CMK (cell line): Measurements from ENCODE around the gene OSBPL7.

ENCODE experiments used
- DNase-seq: peaks from one replicate; pipeline ENCODE4 v3.0.0-alpha.2; 2010; ENCODE audit warnings: low read depth

Gene OSBPL7

DNA sequence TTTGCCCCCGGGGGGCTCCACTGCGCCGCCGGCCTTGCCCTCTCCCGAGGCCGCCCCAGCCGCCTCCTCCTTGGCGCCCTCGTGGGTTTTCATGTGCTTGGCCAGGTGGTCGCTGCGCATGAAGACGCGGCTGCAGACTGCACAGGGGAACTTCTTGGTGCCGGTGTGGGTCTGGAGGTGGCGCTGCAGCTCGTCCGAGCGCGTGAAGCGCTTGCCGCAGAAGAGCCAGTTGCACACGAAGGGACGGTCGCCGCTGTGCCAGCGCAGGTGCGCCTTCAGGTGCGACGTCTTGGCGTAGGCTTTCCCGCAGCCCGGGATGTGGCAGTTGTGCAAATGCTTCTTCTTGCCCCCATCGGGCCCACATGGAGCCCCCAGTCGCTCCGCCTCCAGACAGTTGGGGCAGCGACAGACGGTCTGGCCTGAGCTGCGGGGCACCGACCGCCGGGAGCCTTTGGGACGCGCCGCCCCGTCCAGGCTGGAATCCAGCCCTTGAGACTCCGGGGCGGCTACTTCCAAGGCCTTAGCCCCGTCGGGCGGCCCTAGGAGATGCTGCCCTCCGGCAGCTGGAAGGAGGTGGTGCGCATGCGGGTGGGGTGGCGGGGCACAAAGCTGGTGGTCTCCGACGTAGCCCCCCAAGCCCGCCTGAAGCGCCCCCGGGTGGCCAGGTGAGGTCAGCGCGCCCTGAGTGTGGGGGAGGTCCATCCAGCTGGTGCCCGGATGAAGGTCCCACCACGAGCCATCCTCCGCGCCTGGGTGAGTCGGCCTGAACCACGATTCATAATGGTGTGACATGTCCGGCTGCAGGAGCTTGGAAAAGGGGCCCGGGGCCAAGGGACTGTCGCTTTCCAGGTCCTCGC lies 26.0 kb upstream of the OSBPL7 start:
- no peak for DNase-seq

DNA sequence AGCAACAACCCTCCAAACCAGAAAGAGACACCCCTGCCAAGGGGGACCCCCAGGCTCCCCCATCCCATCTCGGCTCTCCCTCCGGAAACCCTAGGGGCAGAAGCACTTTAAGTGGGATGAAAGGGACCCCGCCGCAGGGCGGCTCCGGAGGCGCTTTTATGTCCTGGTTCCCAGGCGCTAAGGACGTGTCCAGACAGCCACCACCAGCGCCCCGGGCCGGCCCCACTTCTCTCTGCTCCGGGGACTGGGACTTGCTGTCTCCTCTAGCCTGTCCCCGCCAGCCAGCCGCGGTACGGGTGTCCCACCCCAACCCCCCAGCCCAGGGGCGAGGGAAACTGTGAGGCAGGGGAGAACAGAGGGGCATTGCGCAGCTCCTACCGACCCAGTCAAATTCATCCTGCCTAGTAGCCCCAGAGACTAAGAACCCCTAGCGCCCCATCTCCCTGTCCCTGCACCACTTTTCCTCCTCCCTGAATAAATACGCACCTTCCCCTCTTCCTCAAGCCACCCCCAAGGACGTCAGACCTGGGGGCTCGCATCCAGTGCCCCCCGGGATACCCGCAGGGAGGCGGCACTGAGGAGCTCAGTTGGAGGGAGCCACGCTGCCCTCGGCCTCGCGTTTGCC lies 25.2 kb upstream of the OSBPL7 start:
- DNase-seq, result no peak

DNA sequence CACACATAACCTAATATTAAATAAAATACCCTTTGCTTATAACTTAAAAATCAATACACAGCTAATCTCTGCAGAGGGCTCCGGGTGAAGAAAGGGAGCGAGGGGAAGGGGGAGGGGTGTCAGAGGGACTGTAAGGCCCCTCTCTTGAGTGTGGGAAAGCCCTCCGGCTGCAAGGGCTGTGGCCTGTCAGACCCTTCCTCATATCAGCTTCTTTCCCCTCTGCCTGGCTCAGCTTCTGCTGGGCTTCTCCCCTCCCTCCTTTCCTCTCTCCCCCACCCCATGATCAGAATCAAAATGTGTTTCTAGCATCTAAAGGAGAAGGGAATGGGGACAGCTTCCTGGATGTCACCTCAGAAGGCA lies 24.1 kb upstream of the OSBPL7 start:
- no peak for DNase-seq

DNA sequence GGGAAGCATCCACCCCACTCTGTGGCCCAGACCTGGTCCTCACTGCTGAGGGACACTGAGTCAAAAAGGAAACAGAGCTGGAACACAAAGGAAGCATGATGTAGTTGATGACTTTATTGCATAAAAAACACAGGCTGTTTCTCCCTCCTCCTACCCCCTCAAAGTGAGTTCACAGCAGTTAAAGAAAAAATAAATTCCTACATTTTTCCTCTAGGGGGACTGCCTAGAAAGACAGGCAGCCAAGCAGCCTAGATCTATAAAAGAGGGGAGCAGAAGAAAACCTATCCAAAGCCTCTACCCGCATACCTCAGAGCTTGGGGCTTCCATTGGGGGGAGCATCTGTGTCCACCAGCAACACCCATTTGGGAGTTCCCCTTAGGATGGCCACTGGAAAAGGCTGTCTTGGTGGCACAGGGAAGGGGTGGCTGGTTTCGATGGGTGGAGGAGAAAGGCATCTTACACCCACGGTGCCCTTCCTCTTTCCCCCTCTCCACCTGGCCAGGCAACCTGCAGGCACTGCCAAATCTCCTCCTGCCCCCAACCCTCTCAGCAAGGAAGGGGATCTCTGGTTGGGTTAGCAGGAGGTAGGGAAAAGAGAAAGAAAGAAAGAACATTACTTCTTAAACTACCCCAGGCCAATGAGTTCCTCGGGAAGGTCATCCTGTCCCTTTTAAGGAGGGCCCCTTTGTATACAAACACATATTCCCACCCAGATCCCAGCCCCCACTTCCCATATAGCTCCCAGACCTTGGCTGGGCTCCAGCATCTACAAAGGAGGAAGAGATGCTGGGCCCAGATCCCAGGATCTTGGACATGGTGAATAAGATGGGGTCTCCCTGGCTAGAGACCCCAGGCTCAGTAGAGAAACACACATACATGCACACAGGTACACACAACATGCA lies 23.5 kb upstream of the OSBPL7 start:
- DNase-seq, result no peak

DNA sequence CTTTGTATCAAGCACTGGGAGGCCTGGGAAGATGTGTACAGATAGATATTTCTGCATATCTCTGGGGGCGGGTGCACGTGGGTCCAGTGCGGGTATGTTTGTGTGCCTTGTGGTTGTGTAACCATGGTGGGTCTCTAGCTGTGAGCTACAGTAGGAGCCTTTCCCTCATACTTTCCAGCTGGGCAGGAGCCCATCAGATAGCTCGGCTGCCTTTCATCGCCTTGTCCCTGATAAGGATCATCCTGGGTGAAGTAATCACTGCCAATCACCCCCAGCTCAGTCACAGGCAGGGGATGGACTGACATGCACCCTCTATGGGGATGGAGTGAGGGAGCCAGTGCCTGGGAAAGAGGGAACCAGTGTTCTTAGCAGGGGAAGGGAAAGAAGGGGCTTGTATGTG lies 22.6 kb upstream of the OSBPL7 start:
- DNase-seq, result no peak

DNA sequence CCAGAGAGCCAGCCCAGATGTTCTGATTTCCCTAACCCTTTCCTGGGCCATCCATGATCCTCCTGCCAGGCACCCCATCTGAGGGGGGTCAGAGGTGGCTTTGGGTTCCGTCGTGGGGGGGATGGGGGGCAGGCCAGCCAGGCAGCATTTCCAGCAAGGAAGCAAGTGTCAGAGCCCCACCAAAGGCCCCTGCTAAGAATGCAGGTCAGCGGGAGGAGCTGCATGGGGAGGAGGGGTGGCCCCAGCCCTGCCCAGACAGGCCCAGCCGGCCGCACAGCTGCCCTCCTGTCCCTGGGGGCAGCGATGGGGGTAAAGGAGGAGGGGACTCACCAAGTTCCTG lies 21.8 kb upstream of the OSBPL7 start:
- DNase-seq, result no peak

DNA sequence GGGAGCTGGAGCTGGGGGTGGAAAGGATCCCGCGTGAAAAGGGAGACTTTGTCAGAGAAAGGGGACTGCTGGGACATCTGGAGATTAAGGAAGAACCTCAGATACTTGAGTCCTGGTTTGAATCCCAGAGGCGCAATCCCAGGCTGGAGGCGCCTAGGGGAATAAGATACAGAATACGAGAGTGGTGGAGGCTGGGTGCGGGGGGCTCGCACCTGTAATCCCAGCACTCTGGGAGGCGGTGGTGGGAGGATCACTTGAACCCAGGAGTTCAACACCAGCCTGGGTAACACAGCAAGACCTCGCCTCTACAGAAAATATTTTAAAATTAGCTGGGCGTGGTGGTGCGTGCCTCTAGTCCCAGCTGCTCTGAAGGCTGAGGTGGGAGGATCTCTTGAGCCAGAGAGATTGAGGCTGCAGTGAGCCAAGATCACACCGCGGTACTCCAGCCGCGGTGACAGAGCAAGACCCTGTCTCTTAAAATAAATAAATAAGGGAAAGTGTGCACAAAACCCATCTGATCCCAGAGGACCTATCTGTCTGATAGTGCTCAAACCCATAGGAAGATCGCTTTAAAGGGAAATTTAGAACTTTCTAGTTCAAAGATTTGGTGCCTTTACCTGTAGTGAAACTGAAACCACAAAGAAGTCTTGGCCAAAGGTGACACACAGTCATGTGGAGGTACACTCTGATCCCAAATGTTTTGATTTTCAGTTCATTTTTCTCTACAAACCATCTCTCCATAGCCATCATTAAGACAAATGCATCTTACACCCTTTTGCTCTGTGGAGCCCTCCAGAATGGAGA lies 20.1 kb upstream of the OSBPL7 start:
- no peak for DNase-seq

DNA sequence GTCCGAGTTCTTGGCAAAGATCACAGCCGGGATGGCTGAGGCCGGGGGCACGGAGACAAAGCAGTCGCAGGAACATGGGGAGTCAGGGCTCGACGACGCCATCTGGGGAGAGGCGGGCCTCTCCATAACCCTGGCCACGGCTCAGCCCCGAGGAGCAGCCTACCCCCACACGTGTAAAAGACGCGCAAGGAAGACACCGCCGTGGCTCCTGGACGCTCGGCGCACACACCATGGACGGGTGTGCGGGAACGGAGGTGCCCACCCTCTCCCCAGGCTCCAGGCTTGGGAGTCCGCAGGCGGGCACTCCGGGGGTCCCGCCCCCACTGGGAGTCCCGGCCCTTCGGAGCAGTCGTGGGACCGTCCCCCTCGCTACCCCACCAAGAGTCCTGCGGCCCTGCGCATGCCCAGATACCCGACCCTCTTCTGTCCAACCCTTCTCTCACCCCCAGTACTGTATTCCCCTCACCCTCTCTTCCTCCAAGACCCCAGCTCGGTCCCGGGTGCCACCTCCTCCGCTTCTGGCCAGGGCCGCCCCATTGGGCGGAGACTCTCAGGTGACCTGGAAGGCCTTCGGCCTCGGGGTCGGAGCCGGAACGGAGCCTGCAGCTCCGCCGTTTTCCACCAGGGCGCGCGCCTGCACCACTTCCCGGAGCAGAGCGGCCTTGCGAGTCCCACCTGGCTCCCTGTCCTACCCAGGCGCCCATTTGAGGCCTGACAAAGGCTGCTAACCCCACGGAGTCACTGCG lies 19.3 kb upstream of the OSBPL7 start, which contains the start of gene SCRN2:
Gene SCRN2 (minus strand): TSS at position 532 of the 746 bp plus-strand sequence. CDS start 430 bp downstream, at position 102.
- DNase-seq, result peak; percentile 88

DNA sequence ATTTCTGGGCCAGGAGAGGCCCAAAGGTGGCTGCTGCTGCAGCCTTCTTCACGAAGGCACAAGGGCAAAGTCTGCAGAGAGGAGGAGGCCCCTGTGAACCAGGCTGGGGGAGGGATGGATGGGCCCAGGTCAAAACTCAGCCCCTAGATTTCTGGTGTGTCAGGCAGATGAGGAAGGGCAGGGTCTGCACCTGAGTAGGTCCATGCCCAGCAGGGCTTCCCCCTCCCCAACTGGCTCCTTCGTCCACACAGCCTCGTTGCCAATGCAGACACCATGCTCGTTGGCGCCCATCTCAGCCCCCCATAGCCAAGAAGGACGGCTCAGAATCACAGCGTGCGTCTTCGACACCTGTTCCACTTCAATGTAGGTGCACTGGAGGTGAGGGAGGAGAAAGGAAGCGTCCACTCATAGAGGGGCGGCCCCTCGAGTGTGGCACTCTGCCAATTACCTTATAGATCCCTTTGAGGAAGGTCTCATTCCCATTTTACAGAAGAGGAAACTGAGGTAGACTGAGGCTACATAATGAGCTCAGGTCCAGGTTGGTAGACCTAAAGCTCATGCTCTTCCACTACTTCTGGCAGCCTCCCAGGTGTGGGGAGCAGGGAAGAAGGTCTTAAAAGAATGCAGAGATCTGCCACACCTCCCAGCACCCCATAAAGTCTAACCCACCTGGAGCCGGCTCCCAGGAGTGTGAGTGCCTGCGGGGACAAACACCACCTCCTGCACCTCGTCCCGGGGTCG lies 18.6 kb upstream of the OSBPL7 start:
- no peak for DNase-seq

DNA sequence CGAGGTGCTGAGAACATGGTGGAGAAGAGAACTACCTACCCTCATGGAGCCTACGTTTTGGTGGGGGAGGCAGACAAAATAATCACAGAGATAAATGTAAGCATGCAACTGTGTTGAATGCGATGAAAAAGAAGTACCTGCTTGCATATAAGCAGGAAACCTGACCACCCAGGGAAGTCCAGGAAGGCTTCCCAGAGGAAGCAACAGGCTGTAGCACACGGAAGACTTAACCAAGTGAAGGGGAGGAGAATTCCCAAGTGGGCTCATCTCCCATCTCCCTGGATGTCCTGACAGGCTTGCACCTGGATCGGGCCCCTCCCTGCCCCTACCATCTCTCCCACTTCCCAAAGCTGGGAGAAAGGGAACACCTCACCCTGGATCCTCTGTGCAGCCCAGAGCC lies 17.5 kb upstream of the OSBPL7 start:
- DNase-seq, result no peak

DNA sequence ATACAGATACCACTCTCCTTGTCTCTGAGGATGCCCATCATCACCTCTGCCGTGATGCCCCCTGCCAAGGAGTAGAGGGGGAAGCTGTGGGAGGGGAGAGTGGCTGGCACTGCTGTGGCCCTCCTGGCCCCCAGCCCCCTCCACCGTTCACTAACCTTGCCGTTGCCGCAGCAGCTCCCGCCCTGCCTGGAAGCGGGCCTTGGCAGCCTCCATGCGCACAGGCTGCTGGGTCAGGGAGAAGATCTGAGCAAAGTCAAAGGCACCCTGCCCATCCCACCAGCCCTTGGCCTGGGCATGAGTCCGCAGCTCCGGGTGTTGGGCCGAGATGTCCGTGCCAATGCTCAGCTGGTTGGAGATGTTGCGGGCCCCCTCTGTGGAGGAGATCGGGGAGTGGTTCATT lies 17.0 kb upstream of the OSBPL7 start:
- no peak for DNase-seq

DNA sequence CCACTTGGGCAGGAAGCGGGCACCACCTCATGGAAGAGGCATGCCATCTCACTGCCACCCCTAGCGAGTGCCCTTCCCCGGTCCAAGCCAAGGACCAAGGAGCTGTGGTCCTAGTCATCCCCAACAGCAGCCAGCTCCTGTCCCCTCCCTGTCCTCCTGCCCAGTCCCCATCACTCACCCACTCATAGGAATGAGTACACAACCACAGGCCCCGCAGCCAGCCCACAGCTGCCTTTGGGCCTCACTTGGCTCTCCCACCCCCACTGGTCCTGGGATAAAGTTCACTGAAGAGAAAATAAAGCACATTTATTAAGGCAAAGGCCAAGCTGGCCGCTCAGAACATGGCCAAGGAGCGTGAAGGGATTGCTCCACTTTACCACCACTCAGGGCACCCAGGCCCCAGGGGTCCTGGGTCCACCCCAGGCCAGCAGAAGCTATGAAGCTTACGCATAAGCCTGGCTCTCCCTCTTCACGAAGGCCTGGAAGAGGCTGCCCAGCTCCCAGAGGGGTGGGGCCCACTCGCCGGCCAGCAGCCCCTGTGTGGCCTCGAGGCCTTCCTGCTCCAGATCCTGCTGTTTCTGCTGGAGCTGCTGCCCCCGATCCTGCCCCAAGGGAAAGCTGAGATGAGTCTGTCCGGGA lies 15.9 kb upstream of the OSBPL7 start:
- DNase-seq, result no peak

DNA sequence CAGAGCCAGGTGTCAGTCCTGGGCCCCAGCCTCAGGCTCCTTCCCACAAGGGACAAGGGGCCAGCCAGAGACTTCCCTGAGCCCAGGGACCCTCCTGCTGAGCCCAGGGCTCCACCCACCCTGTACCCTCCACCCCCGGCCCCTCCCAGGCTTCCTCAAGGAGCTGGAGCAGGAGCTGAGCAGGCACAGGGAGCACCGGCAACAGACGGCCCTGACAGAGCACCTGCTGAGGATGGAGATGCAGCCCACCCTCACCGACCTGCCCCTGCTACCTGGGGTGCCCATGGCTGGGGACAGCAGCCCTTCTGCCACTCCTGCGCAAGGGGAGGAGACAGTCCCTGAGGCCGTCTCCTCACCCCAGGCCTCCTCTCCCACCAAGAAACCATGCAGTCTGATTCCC lies 15.0 kb upstream of the OSBPL7 start:
- DNase-seq, result no peak

DNA sequence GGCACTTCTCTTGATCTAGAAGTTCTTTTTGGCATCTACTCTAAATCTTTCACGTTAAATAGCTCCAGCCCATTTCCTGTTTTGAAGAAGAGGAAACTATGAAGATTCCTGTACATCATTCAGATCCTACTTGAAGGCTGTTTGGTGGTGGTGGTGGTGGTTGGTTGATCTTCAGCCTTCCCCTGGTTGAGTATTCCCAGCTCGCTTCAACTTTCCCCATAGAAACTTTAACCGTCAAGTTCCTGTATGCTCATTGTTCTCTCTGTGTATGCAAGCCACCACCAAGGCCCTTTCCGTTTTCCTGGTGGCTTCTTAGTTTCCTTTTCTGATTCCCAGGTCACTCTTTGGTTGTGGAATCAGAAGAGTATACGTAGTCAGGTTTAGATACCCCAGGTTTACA lies 13.2 kb upstream of the OSBPL7 start:
- no peak for DNase-seq

DNA sequence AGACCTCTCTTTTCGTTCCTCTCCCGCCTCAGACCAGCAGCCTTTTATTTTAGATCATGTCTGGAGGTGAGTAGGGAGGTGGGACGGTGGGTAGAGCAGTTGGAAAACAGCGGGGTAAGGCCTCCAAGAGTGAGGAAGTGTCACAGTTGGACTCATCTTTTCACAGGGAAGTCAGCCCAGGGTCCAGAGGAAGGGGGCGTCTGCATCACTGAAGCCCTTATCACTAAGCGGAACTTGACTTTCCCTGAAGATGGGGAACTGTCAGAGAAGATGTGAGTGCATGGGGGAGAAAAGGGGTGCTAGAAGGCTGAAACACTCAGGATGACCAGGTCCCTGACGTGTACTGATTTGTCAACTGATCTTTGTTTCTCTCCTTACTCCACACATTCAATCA lies 10.3 kb upstream of the OSBPL7 start:
- peak; percentile 59 for DNase-seq

DNA sequence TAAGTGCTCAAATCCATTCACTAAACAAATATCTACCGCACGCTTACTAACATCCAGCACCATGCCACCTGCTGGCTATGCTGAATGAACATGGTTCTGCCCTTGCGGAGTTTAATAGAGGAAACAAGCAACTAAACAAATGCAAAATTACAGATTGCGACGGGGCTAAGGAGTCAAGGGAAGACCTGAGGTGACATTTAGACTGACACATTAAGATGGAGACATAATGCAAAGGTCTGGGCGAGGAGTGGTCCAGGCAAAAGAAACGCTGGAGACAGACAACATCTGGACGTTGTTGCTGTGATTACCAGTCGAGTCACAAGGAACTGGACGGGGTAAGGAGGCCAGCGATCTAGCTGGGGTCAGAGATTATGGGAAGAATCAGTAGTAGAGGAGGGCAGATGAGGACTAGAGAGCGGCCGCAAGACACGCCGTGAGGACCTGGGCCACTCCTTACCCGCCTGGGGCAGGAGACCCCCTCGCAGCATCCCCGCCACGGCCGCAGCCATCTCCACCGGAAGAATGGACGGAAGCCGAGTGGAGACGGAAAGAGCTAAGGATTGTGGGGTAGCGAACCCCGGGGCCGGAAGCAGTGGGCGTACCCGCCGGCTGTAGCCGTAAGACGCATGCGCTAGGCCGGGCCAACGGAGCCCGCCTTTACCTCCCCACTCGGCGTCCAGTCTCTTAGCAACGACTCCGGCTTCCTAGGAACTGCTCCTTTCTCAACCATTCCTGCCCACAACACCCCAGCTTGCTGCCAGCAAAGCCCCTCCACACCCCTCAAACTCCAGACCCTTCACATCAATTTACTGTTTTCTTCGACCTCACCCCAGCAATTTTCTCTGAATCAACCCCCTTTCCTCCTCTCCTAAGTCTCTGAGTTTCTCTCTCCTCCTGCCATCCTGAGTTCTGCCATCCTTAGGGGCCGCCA lies 9.7 kb upstream of the OSBPL7 start, which contains the start of the genes LRRC46 and MRPL10:
Gene LRRC46 (plus strand): TSS at position 668 of the 931 bp plus-strand sequence. CDS start 320 bp downstream, outside the sequence.
Gene MRPL10 (minus strand): TSS at position 539 of the 931 bp plus-strand sequence. CDS start 30 bp downstream, at position 509.
- DNase-seq, result peak; percentile 87

DNA sequence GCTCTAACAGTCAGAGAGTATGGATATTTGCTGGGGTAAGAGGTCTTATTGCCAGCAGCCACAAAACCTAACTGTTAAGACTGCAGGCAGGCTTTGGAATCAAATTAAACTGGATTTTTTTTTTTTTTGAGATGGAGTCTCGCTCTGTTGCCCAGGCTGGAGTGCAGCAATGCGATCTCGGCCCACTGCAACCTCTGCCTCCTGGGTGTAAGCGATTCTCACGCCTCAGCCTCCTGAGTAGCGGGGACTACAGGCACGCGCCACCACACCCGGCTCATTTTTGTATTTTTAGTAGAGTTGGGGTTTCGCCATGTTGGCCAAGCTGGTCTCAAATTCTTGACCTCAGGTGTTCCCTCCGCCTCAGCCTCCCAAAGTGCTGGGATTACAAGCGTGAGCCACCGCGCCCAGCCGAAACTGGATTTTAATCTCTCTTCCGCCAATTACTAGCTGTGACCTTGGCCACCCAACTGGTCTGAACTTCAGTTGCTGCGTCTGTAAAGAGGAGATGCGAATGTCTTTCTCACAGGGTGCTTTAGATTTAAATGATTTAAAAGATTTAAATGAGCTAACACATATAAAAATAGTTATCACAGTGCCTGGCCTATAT lies 8.9 kb upstream of the OSBPL7 start:
- DNase-seq, result no peak

DNA sequence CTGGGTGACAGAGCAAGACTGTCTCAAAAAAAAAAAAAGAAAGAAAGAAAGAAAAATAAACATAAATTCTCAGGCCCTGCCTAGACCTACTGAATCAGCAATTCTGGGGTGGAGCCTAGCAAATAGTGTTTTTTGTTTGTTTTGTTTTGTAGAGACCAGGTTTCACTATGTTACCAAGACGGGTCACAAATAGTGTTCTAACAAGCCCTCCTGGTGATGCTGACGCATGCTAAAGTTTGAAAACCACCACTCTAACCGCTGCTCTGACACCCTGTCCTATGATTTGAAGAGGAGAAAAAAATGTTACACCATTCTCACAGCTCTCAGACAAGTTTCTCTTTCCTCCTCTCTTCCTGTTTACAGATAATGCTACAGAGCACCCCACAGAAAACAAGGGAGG lies 8.3 kb upstream of the OSBPL7 start:
- no peak for DNase-seq
